NOMO-1 treated with DMSO at 0.1 percent for 48 hours (cell line): ENCODE measurements around the gene IL17RE.
A peak's percentile ranks its signal among the peaks of the same experiment; 100 is the strongest.
"Not testable (repeated sequence)": the region's sequence is repeated elsewhere in the genome, so short reads cannot be mapped to it uniquely, and the experiment has no call there.

Experiments used
- DNase-seq: peaks from one replicate; lab custom pipeline; 2025; ENCODE audit not compliant: unreplicated experiment; lab: John Stamatoyannopoulos, UW

The IL17RE gene

GRCh38 chr3:9879830-9880549 lies 22.7 kb upstream of the IL17RE start, which contains the start of gene CIDEC:
TSS of gene CIDEC (minus strand) at chr3:9880253. CDS start at chr3:9878486, 1,767 bp downstream.
- DNase-seq: no peak

GRCh38 chr3:9881441-9881840 lies 21.2 kb upstream of the IL17RE start:
- DNase-seq: no peak

- DNase-seq: no peak
Observed at GRCh38 chr3:9883706-9884554, 18.7 kb upstream of the IL17RE start.

DNA sequence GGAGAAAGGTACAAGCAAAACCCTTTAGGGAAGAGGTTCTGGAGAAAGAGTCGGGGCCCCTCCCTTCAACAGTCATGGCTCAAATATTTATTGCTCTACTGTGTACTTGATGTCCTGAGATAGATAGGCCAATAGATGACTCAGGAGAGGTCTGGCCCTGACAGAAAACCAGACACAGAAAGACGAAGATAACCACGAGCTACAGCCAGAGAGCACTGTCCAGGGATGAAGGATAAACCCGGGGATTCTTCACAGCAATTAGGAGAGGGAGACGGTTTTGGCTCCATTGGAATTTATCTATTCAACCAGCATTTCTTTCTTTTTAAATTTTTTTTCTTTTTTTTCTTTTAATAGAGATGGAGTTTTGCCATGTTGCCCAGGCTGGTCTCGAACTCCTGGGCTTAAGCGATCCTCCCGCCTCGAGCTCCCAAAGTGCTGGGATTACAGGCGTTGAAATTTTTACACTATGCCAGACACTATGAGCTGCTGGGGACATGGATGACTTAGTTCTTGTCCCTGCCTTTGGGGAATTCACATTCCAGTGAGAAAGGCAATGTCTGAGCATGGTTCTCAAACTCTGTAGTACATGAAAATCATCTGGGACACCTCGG lies 18.0 kb upstream of the IL17RE start:
- DNase-seq: no peak

GRCh38 chr3:9886328-9886727 lies 16.3 kb upstream of the IL17RE start:
- DNase-seq: no peak

- peak; percentile 39 for DNase-seq
Observed at GRCh38 chr3:9887480-9887879, 15.2 kb upstream of the IL17RE start.

GRCh38 chr3:9888540-9888939 lies 14.1 kb upstream of the IL17RE start:
- DNase-seq: no peak

GRCh38 chr3:9889405-9889804 lies 13.2 kb upstream of the IL17RE start:
- no peak for DNase-seq

DNA sequence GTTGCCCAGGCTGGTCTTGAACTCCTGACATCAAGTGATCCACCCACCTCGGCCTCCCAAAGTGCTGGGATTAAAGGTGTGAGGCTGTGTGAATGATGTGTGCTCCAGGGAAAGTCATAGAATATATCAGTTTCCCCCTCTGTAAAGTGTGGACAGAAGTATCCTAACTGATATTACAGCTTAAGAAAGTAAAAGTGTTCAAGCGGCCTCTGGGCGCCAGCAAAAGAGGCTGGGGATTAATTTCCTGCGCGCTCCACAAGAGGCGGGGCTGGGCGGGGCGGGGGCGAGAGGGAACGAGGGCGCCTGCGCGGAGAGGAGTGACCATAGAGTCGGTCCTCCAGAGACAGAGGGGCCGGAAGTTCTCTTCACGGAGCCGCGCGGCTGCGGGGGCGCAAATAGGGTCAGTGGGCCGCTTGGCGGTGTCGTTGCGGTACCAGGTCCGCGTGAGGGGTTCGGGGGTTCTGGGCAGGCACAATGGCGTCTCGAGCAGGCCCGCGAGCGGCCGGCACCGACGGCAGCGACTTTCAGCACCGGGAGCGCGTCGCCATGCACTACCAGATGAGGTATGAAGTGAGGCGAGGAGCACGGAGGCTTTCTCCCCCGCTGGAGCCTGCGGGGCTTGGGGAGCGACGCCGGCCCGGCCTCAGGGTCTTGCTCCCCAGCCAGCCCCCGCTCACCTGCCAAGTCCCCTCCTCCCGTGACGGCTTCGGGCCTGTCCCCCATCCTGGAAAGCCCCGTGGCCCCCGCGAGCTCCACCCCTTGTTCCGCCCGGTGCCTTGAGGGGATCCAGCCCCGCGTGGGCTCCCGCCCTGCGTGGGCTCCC lies 12.2 kb upstream of the IL17RE start, which contains the start of gene JAGN1:
JAGN1 (plus strand) TSS at position 362 of the 823 bp plus-strand sequence; CDS start at position 475, 113 bp downstream.
- peak; percentile 82 for DNase-seq

- DNase-seq: no peak
Observed at GRCh38 chr3:9891072-9891622, 11.5 kb upstream of the IL17RE start.

- DNase-seq: no peak
Observed at GRCh38 chr3:9893739-9894138, 8.9 kb upstream of the IL17RE start.

DNA sequence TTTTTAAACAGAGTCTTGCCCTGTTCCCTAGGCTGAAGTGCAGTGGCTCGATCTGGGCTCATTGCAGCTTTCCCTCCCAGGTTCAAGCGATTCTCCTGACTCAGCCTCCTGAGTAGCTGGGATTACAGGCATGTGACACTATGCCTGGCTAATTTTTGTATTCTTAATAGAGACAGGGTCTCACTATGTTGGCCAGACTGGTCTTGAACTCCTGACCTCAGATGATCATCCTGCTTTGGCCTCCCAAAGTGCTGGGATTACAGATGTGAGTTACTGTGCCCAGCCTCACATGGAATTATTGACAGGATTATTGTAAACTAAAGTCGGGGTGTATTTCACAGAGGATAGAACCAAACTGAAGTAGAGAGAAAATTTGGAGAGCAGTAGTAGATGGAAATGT lies 6.9 kb upstream of the IL17RE start:
- DNase-seq: not testable (repeated sequence)

GRCh38 chr3:9896755-9897407 lies 5.8 kb upstream of the IL17RE start:
- not testable (repeated sequence) for DNase-seq

- no peak for DNase-seq
Observed at GRCh38 chr3:9897408-9898372, 5.0 kb upstream of the IL17RE start.

DNA sequence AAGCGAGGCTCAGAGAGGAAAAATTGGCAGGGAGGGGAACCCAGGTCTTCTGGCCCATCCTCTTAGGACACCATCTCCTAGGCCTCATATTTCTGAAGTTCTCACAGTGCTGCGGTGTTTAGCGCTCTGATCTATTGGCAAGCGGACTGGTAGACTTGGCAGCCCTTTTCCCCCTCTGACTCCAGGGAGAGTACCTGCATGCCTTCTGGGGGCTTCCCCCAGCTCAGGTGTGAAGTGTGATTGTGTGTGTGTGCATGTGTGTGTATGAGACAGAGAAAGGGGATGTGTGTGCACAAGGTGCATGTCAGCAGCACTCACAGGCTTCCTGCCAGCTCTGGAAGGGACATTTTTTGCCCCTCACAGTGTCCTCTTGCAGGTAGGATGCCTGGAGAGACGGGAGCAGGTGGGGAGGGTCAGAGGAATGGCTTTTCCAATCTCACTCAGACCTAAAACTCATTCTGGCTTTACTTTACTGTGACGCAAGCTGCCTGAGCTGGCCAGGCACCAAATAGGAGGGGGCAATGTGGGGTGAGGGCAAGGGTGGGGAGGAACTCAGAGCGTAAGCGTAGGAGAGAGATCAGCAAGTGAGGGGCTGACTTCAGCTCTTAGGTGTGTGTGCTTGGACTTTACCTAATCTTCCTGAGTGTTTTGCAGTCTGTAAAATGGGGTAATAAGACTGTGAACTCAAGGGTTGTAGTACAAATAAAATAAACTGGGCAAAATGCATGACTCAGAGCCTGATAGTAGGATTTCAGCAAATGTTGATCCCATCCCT lies 4.0 kb upstream of the IL17RE start:
- DNase-seq: no peak

GRCh38 chr3:9899289-9899791 lies 3.3 kb upstream of the IL17RE start:
- DNase-seq: no peak

DNA sequence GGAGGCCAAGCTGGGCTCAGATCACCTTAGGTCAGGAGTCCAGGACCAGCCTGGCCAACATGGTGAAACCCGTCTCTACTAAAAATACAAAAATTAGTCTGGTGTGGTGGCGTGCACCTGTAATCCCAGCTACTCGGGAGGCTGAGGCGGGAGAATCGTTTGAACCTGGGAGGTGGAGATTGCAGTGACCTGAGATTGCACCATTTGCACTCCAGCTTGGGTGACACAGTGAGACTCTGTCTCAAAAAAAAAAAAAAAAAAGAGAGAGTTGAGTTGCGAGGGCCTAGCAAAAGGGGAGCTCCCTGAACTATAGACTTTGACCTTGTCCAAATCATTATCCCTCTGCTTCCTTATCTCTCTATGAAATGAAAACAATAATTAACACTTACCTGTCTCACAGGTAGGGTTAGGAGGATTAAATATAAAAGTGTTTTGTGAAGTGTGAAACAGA lies 1.7 kb upstream of the IL17RE start:
- DNase-seq: not testable (repeated sequence)

GRCh38 chr3:9901967-9902366 lies 681 bp upstream of the IL17RE start:
- no peak for DNase-seq
